GM10847 (cell line): ENCODE measurements around the gene ADGRL1.

Experiments
- POLR2A ChIP-seq: IDR thresholded peaks from 2 replicates; pipeline ENCODE4 v1.6.1; 2011; ENCODE audit not compliant: insufficient read length; ENCODE audit errors: extremely low read depth

The ADGRL1 gene

DNA sequence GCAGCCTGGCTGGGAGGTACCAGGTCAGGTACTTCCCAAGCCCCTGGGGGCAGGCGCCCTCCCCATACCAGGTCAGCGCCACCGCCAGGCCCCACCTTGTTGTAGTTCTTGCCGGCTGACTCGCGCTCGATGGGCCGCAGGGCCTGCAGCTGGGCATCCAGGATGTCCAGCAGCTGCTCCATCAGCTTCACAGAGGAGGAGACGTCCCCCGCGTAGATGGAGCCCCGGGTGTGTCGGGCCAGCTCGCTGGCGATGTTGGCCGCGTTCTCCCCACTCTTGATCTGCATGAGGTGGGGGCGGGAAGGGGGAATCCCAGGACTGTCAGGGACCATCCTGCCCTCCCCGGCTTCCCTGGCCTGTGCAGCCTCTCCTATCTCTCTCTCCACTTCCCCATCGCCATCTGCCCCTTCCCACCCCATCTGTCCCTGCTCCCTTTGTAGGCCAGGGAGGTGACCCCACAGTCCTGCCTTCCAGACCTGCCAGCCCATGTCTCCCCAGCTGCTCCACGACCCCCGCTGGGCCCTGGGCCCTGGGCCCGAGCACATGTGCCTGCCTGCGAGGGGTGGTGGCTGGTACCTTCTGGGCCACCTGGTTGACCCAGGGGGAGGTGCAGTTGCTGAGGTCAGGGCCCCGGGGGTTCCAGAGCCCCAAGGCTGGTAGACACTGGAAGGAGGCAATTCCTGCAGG lies 45.8 kb downstream of the ADGRL1 start:
- no peak for TF ChIP-seq POLR2A

DNA sequence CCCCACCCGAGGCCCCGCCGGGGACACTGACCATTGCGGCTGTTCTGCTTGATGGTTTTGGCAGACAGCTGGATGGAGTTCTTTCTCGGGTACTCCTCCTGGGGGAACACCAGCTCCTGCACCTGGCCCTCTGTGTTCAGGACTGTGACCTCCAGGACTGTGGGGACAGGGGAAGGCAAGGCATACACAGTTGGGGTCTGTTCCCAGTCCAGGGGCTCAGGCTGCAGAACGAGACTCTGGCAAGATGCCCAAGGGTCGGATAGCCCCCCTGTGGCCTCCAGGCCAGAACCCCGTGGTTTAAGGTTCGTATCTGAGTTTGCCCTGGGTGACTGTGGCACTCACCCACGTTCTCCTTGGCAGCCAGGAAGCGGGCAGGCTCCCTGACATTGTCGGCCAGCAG lies 46.9 kb downstream of the ADGRL1 start:
- TF ChIP-seq POLR2A: no peak

DNA sequence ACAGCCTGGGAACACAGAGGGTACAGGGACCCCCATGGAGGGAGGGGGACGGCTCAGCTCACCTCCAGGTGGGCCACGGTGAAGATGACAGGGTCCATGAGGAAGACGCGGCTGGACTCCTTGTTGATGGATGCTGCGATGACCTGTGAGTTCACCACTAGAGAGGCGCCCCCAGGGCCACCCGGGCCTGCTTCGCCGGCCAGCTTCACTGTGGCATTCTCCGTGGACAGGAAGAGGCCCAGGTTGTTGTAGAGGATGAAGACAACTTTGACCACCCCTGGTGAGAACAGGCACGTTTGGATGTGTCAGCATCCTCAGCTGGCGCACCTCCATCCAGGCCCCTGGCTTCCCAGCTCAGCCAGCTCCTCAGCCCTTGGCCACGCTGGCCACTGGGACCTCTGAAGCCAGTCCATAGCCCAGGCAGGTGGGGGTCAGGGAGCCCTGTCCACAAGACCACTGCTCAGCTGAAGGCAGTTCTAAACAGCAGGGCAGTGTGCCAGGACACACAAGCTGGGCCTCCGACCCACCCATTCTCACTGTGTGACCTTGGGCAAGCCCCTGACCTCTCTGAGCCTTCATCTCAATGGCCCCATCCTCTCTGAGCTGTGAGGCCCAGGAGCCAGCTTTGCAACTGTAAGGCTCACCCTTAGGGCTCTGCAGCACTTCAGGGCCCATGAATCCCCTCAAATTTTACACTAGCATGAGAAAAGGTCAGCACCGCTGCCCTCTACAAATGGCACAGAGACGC lies 47.5 kb downstream of the ADGRL1 start:
- TF ChIP-seq POLR2A: no peak

DNA sequence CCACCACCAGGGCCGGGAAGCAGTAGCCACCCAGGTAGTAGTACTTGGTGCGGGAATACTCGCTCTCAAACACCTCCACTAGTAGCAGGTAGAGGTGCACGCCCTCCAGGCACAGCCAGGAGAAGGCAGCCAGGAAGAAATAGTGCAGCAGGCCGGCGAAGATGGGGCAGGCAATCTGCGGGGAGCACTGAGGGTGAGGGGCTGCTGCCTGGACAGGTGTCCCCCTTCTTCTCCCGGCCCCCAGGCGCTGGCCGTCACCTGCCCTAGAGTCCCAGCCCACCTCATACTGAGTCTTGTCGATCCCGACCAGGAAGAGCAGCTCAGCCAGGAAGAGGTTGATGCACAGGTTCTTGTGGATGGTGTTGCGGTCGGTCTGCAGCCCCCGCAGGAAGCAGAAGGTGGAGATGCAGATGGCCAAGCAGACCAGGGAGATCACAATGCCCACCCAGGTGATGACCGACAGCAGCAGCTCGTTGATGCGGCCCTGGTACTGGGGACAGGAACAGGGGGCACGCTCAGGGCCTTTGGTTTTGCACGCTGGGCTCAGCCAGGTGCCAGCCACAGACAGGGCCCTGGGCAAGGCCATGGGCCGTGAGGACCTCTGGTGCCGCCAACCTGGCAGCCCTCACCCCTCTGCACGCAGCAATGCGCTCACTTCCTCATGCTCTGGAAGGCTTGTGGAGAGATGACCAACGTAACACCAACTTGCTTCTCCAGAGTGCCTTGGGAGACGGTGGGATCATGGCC lies 48.8 kb downstream of the ADGRL1 start:
- TF ChIP-seq POLR2A: no peak

DNA sequence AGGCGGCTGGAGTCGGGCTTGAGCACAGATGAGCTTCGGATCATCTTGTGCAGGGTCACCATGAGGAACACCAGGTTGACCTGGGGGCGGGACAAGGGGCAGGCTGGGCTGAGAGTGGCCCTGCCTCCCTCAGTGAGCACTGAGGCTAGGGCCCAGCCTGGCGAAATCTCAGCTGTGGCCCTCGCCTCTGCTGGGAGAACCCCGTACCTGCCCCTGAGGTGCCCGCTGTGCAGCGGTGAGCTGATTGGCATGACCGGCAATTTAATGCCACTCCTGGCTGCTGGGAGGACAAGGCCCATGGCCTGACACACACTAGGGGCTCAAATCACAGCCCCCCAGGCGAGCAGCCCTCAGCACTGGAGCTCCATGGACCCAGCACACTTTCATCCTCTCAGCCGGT lies 49.8 kb downstream of the ADGRL1 start:
- TF ChIP-seq POLR2A: no peak

DNA sequence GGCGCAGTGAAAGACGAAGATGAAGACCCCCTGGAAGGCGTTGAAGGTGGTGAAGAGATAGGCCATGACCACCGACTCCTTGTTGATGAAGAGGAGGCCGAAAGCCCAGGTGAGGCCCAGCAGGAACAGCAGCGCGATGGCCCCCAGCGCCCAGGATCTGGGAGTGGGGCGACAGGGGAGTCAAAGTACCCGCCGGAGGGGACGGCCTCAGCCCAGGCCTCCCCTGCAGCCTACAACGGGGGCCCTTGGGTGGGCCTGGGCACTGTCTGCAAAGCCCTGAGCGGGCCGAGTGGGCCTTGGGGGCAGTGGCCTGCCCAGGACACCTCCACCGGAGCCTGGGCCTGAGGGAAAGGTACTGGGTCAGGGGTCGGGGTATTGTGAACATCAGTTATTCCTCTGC lies 50.6 kb downstream of the ADGRL1 start:
- TF ChIP-seq POLR2A: no peak

DNA sequence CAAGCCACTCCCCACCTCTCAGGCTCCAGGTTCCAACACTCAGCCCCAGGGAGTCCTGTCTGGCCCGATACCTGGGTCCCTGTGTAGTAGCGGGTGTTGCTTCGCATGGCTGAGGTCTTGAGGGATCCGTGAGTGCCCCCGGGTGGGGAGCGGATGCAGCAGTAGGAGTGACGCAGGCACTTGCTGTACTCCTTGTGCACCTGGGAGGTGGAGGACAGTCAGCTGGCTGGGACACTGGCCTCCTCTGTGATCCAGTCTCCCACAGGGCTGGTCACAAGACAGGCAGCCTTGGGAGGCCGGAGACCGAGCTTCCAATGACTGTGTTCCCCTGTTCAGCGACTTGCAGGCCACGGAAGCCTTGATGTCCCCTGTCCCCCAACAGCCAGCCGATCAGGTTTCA lies 53.3 kb downstream of the ADGRL1 start:
- no peak for TF ChIP-seq POLR2A

DNA sequence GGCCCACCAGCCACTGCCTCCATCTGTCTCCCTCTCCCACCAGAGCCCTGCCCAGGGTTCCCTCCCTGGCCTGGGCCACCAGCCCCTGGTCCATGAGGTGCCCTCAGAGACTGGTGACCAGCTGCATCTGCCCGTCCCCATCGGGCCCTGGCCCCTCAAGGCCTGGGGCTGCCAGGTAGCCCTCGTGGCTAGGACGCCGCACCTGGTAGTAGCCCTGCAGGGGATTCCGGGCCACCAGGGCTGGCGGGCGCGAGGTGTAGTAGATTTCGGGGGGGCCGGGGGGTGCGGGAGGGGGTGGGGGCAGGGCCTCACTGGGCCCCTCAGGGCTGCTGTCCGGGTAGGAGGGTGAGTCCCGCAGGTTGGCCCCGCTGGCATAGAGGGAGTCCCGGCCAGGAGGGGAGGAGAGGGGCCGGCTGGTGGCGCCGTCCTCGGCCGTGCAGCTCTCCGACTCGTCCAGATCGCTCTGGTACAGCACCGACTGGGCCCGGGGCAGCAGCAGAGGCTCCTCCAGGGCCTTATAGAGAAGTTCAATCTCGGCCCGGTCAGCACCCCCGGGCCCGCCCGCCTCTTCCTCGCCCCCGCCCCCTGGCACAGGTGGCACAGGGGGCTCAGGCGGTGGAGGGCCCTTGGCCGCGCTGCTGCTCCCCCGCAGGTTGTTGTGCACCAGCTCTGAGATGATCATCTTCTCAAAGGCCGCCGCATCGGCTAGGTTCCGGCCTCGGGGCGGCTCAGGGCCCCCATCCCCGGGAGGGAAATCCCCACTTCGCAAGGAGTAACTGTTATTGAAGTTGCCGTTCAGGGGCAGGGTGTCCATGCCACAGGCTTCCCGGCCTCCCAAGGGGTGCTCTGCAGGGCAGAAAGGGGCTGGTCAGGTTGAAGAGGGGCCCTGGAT lies 55.0 kb downstream of the ADGRL1 start:
- TF ChIP-seq POLR2A: no peak

DNA sequence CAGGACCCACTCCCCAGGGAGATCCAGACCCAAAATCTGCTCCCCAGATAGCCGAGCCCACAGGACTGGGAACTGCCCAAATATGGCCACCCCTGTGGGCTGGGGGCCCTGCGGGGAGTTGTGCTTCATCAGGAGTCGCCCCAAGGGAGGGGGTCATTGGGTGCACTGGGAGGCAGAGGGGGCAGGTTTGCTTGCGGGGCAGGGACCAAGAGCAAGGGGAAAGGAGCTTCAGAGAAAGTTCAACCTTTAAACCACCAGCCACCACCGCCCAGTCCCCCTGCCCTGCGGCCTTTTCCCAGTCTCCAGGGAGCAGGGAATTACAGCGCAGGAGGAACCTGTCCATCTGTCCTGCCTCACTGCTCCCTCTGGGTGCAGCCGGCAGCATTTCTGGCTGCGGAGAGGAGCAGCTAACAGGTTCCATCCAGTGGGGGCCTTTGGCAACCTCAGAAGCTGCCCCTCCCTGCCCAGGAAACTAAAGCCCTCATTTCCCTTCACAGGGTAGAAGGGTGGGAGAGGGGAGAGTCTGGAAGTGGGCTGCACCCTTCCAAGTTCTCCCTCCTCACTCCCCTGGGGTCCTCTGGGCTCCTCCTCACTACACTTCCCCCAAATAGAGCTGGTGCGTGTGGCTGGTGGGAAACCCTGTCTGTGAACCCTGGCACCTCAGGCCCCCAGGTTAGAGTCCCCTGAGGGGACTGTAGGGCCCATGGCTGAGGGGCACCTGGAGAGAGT lies 55.8 kb downstream of the ADGRL1 start:
- TF ChIP-seq POLR2A: no peak

DNA sequence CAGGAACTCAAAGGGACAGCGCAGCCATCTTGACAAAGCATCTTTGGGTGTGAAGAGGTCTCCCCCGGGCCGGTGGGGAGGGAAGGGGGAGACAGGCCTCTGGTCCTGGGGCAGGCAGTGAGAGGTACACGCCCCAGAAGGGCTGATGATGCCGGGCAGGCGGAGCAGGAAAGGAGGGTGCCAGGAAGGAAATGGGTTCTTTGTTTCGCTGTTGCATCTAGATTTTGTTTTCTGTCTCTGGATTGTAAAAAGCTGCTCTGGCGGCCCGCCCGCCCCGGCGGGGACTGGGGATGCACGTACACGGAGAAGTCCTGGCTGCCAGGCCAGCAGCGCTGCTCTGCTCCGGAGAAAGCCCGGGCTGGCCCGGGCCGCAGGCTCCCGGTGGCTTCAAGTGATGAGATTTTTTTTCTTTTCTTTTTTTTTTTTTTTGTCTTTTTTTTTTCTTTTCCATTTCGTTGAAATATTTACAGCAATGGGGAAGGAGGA lies 56.4 kb downstream of the ADGRL1 start:
- no peak for TF ChIP-seq POLR2A

DNA sequence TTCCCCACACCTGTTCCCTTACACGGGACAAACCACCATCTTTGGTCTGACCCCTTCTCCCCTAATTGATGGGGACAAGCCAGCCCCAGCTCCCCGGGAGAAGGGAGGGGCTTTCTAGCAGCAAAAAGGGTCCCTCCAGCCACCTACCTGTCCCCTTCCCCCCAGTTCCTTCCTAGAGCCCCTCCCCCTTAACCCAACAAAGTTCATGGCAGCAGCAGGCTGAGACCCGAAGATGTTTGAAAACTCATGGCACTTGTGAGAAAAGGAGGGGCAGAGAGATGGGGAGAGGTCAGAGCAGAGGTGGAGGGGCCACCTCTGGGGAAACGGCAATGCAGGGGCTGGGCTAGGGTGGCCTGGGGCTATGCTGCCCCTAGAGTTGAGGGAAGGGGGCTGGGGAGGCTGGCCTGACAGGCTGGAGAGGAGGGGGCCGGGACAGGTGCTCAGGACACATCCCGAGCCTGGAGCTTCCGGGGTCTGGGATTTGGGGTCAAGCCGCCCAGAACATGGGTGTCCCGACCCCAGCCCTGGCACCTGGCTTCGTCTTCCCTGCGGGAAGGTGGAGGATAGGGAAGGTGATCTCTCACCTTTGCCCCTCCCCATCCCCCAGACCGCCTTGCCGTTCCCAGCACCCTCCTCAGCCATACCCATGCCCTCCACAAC lies 57.1 kb downstream of the ADGRL1 start:
- no peak for TF ChIP-seq POLR2A

DNA sequence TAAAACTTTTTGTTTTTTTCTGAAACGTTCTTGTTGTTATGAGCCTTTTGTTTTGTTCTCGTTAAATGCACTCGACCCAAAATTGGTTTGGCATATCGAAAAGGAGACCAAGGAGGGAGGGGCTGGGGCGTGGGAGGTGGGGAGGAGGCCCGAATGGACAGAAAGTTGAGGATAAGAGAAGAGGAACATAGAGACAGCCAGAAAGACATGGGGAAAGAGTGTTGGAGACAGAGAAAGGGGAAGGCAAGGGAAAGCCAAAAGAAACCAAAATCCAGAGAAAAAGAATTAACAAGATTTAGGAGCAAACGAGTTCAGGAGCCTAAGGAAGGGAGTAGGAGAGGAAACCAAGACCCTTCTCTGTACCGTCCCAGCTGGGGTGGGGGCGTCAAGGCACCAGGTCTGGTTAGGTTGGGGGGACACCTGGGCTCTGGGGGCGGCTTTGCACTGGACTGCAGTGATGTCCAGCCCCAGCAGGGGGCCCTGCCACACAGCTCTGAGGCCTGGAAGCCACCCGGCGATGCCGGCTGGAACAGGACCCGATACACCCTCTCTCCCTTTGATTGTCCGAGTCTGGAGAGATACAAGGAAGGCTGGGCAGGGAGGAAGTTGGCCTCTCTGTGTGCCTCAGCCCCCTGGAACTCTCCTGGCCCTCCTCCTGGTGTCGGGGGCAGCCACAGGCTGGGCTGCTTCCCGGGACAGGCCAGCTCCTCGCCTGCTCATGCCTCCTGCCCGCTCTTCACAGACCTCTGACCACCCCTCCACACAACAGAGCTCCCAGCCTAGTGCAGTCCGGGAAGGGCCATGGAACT lies 58.0 kb downstream of the ADGRL1 start:
- TF ChIP-seq POLR2A: no peak

DNA sequence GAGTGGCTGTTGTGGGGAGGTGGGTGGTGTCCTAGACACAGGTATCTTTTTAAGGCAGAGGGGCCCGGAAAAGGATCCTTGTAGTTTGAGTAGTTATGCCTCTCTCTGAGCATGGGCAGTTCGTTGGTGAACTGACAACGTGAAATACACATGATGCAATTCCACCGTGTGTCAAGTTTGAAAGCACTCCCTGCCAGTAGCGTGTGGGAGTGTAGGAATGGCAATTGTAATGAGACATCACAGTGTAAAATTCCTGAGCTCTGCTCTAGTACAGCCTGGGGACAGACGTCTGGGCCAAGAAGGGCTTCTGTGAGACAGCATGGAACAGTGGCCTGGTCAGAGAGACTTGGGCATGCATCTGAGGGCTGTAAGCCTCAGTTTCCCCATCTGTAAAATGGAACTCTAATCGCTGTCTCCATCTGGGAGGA lies 59.2 kb downstream of the ADGRL1 start:
- TF ChIP-seq POLR2A: no peak
